ENCODE data around the gene PLPP3. TPM values are rescaled to one million over a fixed set of nuclear protein-coding genes. Genes with fewer than 3 reads are reported as not detected.

PLPP3 gene
- total and polyA plus RNA-seq, 9 of the 15 experiments (the other 6 are each of a cell fraction or from before 2014, with no cell fraction given), result 0.07 to 0.54 (median 0.20) TPM

GRCh38 chr1:56538532-56538931 is 40.8 kb downstream of the PLPP3 start:
- no peak overlapping the region for H3K4me2 ChIP-seq (ENCODE audit: insufficient read depth, low read length)
- no peak for TF ChIP-seq CBX1 (IDR thresholded peaks at IDR 0.05; ENCODE audit: low read depth)
- no peak for TF ChIP-seq TRIM24 (IDR thresholded peaks at IDR 0.05)
- TF ChIP-seq ZEB2 (IDR thresholded peaks at IDR 0.05), result no peak
- no peak overlapping the region for H3K9ac ChIP-seq (ENCODE audit: insufficient read depth in 1 of 2, low read depth in 2 of 2, low read length in 2 of 2)
- intact Hi-C loops (cut with micrococcal nuclease), result no loop called here
- WGBS (ENCODE audit: insufficient coverage, low coverage, missing lambda C conversion rate), result 0% methylated on average over 3 of the region's 3 CpGs
- CTCF ChIA-PET (ENCODE audit: low intra/inter-chr PET ratio), result no interaction called here
- POLR2A ChIA-PET, result no interaction called here
- no peaks in the 10 kb centered on the region for H3K36me3 ChIP-seq (ENCODE audit: control insufficient read depth, insufficient read depth, low read length)
- peaks cover 0 to 5% of the 10 kb centered on the region in 2 experiments; a peak in 1 of 5 replicates for H3K27me3 ChIP-seq (ENCODE audit: control insufficient read depth in 2 of 2, insufficient read depth in 2 of 2, low read length in 2 of 2)
- no peak for FAIRE-seq
- no peaks in the 10 kb centered on the region for H3K9me3 ChIP-seq (replicated peaks; ENCODE audit: control insufficient read depth, insufficient read depth, low read depth, low read length)
- no peaks in the 10 kb centered on the region for H3K9me1 ChIP-seq (ENCODE audit: control insufficient read depth, insufficient read depth, low read length)
- DNase-seq (ENCODE audit: extremely low read depth in 1 of 4, low spot score in 3 of 4), result no peak
- no peak for ATAC-seq
- no peak overlapping the region for H3K4me3 ChIP-seq
- H2AFZ ChIP-seq (ENCODE audit: low read depth, low read length), result no peak overlapping the region
- no peaks in the 10 kb centered on the region for H3K4me1 ChIP-seq (replicated peaks in 1 of 2; ENCODE audit: control insufficient read depth in 2 of 2, insufficient read depth in 2 of 2, low read length in 2 of 2)
- no peaks in the 10 kb centered on the region for H4K20me1 ChIP-seq (replicated peaks; ENCODE audit: control insufficient read depth, insufficient read depth, low read length)
- no peaks in the 10 kb centered on the region for H3K79me2 ChIP-seq (ENCODE audit: control insufficient read depth, insufficient read depth, low read length)
- H3K27ac ChIP-seq (ENCODE audit: extremely low read depth, low read depth, low read length), result no peak overlapping the region
- in situ Hi-C loops (cut with MboI), result no loop called here
- BruUV-seq (replicated peaks), result no TSS peak

- Histone ChIP-seq H3K9ac (ENCODE audit: insufficient read depth in 1 of 2, low read depth in 2 of 2, low read length in 2 of 2) (no peak overlapping the region), H3K27me3 (ENCODE audit: control insufficient read depth in 2 of 2, insufficient read depth in 2 of 2, low read length in 2 of 2) (peaks cover 0 to 5% of the 10 kb centered on the region in 2 experiments; a peak in 1 of 5 replicates), H4K20me1 (replicated peaks; ENCODE audit: control insufficient read depth, insufficient read depth, low read length) (no peaks in the 10 kb centered on the region), H2AFZ (ENCODE audit: low read depth, low read length) (no peak overlapping the region), H3K79me2 (ENCODE audit: control insufficient read depth, insufficient read depth, low read length) (no peaks in the 10 kb centered on the region), H3K9me1 (ENCODE audit: control insufficient read depth, insufficient read depth, low read length) (no peaks in the 10 kb centered on the region), H3K4me1 (replicated peaks in 1 of 2; ENCODE audit: control insufficient read depth in 2 of 2, insufficient read depth in 2 of 2, low read length in 2 of 2) (no peaks in the 10 kb centered on the region), H3K4me2 (ENCODE audit: insufficient read depth, low read length) (no peak overlapping the region), H3K27ac (ENCODE audit: extremely low read depth, low read depth, low read length) (no peak overlapping the region), H3K36me3 (ENCODE audit: control insufficient read depth, insufficient read depth, low read length) (no peaks in the 10 kb centered on the region), H3K9me3 (replicated peaks; ENCODE audit: control insufficient read depth, insufficient read depth, low read depth, low read length) (no peaks in the 10 kb centered on the region), H3K4me3 (no peak overlapping the region)
- ATAC-seq (no peak), FAIRE-seq (no peak), DNase-seq (ENCODE audit: extremely low read depth in 1 of 4, low spot score in 3 of 4) (no peak)
- 0% methylated on average over 1 of the region's 1 CpG for WGBS (ENCODE audit: insufficient coverage, low coverage, missing lambda C conversion rate)
- in situ Hi-C loops (cut with MboI), result no loop called here
- POLR2A ChIA-PET, result no interaction called here
- intact Hi-C loops (cut with micrococcal nuclease), result no loop called here
- TF ChIP-seq USF1 (CRISPR knock-in tag; IDR thresholded peaks at IDR 0.05) (no peak), ETV5 (CRISPR knock-in tag; IDR thresholded peaks at IDR 0.05; ENCODE audit: low read depth) (no peak), ZNF511 (CRISPR knock-in tag; IDR thresholded peaks at IDR 0.05) (no peak), ZNF408 (CRISPR knock-in tag; IDR thresholded peaks at IDR 0.05; ENCODE audit: low read depth) (no peak), FOXA3 (CRISPR knock-in tag; conservative IDR thresholded peaks at IDR 0.05 in 1 of 2, IDR thresholded peaks at IDR 0.05 in 1 of 2) (no peak), HNRNPLL (IDR thresholded peaks at IDR 0.05; ENCODE audit: low read depth, low read length, poor library complexity, severe bottlenecking) (no peak), NR2F6 (CRISPR knock-in tag; IDR thresholded peaks at IDR 0.05) (no peak), CTCF (IDR thresholded peaks at IDR 0.05 in 2 of 3, conservative IDR thresholded peaks at IDR 0.05 in 1 of 3; ENCODE audit: insufficient read depth in 2 of 3, low read depth in 1 of 3, low read length in 3 of 3) (no peak)
- CTCF ChIA-PET (ENCODE audit: low intra/inter-chr PET ratio), result no interaction called here
- BruUV-seq (replicated peaks), result no TSS peak
These were observed 41.7 kb downstream of the PLPP3 start for GRCh38 chr1:56537660-56538059.
